ENCODE data around the gene PIP5K1C.

PIP5K1C gene

DNA sequence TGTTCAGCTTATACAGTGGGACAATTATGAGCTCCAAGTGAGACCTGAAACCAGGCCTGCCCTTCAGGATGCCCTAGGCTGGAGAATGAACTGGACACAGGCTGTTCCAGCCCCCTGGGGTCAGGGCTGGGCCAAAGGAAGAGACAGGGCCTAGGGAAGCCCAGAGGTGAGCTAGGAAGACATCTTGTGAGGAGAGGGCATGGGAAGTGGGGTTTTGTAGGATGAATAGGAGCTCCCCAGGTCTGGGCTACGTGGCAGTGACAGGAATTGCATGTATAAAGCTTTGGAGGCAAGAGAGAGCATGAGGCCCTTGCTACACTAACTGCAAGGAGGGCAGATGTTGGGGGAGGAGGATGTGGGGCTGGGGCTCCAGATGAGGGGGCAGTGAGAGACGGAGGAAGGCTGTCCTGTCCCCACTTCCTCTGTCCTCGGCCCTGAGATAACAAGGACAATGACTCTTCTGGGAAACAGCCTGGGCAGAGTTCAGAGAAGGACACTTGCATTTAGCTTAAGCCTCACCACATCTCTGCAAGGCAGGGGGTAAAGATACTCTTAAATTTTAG lies 92.1 kb downstream of the PIP5K1C start:
- no peak for DNase-seq

- DNase-seq, result no peak
These were observed 92.8 kb downstream of the PIP5K1C start for GRCh38 chr19:3607303-3608078.

- no peak for DNase-seq
These were observed 93.5 kb downstream of the PIP5K1C start, which contains the start of gene TBXA2R for GRCh38 chr19:3606690-3607289. TBXA2R (minus strand) TSS chr19:3606875; CDS start chr19:3600634, 6,241 bp downstream.

DNA sequence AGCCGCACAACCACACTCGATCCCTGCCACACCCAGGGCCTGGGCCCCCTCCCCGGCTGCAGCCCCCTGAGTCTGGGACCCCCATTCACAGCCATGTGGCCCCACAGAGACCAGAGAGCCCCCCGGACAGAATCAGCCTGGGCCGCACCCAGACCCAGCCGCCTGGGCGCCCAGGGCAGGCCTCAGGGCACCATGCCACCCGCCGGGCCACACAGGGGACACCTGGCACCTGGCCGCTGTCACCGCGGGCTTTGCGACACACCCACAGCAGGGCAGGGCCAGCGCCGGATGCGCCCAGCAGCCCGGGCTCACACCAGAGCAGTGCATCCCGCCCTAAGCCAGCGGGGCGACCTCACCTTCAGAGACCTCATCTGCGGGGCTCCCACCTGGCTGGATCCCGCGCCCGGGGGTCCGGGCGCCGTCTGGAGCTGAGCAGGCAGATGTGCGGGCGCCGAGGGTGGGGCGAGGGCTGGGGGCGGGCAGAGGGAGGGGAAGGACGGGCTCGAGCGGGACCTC lies 94.0 kb downstream of the PIP5K1C start:
- no peak for DNase-seq

GRCh38 chr19:3605770-3606169 lies 94.5 kb downstream of the PIP5K1C start:
- no peak for DNase-seq

- no peak for DNase-seq
These were observed 94.9 kb downstream of the PIP5K1C start for GRCh38 chr19:3605361-3605760.

GRCh38 chr19:3604987-3605343 lies 95.3 kb downstream of the PIP5K1C start:
- no peak for DNase-seq

DNA sequence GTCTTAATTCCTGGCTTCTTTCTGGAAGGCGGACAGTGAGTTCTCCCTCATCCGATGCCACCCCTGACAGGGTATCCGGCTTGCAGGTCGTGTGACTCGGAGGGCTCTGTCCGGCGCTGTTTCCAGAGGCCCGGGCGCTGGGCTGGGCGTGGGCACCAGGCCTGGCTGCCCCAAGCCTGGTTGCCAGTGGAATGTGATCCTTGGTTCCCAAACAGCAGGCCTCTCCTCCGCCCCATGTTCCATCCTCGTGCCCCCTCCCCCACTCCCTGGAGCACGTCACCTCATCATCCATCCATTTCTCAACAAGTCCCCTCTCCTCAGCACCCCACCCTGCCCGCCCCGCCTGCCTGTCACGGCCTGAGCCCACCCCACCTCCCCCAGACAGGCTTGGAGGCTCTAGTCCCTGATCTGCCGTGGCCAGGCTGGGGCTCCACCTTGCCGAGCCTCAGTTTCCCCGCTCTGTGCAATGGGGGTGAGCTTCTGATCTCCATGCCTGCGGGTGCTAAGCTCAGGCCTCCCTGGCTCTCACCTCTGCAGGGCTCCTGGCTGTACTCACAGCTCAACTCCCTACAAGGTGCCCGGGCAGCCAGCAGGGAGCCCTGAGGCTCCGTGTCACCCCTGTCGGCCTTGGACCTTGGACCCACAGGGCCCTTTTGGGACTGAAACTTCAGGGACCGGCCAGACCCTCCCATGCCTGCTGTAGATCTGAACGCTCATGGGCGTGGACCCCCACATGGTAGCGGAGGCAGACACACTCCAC lies 95.9 kb downstream of the PIP5K1C start:
- DNase-seq, result no peak

DNA sequence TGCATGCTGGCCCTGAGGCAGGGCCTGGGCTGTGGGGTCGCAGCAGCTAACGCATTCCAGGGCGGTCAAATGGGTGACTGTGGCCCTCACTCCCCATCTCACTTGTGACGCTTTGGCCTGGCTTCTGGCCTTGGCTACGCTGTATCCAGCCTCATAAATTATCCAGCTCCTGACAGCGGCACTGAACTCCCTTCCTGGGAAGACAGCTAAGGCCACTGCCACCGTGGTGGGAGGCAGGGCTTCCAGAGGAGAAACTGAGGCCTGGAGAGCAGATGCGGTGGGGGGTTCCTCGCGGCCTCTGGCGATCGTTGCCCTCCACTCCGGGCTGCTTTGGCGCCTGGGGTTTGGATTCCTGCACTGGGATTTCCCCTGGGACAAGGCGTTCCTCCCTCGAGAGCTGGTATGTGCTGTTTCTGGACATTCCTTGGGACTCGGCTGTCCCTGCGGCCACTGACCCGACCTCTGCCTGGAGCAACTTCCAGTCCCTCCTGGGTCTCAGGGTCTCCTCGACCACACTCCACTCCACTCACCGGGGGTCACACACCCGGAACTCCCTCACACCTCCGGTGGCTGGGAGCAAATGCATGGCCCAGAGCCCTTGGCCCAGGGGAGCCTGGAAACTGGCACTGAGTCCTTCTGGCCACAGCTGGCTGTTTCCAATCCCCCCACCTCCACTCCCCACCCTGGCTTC lies 97.0 kb downstream of the PIP5K1C start:
- DNase-seq, result no peak

- no peak for DNase-seq
These were observed 99.2 kb downstream of the PIP5K1C start for GRCh38 chr19:3601021-3601420.

DNA sequence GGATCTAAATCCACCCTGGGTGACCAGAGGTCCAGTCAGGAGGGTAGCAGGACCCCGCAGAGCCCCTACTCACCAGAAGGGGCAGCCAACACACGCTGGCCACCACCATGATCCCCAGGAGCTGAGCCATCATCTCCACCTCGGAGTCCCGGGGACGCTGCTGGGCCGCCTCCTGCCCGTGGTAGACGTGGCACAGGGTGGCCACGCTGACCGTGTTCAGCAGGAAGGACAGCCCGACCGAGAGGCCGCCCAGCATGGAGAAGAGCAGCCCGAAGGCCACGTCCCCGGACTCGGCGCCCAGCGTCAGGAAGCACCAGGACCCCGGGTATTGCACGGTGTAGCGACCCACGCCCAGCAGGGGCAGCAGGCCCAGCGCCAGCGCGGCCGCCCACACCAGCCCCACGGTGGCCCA lies 100.5 kb downstream of the PIP5K1C start:
- no peak for DNase-seq

- DNase-seq, result no peak
These were observed 104.7 kb downstream of the PIP5K1C start for GRCh38 chr19:3595521-3596061.

DNA sequence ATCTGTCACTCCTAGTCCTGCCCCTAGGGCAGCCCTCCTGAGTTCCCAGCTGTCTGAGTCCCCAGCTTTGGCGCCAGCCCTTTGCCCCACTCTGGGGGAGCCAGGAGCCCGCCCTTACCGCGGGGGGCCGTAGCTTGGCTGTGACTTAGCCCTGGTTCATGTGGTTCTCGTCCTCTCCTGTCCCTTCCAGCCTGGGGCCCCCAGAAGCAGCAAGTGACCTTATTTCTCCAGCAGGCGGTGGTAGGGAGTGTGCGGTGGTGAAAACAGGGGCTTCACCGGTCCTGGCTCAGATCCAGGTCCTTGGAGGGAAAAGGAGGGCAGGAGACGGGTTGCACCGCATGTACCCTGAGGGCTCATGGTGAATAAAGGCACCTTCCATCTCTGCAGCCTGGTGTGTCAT lies 107.1 kb downstream of the PIP5K1C start:
- no peak for DNase-seq

GRCh38 chr19:3591876-3592613 lies 108.2 kb downstream of the PIP5K1C start:
- no peak for DNase-seq

DNA sequence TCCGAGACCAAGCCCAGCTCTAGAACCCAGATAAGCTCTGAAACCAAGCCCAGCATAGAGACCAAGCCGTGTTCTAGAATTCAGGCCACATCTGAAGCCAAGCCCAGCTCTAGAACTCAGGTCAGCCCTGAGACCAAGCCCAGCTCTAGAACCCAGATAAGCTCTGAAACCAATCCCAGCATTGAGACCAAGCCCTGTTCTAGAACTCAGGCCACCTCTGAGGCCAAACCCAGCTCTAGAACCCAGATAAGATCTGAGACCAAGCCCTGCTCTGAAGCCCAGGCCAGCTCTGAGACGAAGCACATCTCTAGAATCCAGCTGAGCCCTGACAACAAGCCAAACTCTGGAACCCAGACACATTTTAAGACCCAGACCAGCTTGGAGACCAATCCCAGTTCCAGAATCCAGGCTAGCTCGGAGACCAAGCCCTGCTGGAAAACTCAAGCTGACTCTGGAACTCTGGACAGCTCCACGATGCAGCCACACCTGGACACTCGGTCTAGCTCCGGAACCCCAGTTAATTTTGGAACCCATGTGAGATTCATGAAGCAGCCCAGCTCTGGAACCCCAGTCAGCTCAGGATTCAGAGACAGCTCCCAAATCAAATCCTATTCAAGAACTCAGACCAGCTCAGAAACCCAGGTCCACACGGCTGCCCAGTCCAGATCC lies 109.1 kb downstream of the PIP5K1C start:
- no peak for DNase-seq

DNA sequence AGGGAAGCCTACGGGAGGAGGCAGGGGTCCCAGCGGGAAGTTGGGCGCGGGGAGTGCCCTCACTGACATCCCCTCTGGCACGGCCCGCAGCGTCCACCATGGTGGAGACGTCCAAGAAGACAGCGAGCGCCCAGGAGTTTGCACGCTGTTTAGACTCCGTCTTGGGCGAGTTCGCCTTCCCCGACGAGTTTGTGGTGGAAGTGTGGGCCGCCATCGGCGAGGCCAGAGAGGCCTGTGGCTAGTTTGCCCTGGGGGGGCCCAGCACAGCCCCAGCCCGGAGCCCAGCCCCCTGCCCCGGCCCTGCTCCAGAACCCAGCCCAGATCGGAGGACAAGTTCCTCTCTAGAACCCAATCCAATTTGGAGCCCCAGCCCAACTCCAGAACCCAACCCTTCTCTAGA lies 110.3 kb downstream of the PIP5K1C start:
- DNase-seq, result no peak

- no peak for DNase-seq
These were observed 110.8 kb downstream of the PIP5K1C start for GRCh38 chr19:3589439-3589838.

DNA sequence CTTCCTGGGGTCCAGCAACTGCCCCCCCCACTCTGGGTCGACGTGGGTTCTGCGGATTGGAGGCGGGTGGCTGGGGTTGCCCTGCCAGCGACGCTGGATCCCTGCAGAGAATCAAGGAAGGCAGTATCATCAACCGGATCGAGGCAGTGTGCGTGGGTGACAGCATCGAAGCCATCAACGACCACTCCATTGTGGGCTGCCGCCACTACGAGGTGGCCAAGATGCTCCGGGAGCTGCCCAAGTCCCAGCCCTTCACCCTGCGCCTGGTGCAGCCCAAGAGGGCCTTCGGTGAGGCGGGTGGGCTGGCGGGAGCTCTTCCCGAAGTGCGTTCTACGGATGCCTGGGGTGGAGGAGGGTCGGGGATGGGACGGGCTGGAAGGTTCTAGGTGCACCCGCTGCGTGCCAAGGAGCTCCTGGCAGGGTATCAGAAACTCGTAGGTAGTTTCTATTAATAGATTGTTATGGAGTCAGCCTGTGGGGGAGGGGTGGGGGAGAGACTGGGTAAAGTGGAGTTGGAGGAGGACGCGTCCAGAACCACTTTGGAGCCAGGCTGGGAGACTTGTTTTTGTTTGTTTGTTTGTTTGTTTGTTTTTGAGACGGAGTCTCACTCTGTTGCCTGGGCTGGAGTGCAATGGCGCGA lies 113.4 kb downstream of the PIP5K1C start:
- no peak for DNase-seq

GRCh38 chr19:3586127-3586626 lies 114.1 kb downstream of the PIP5K1C start:
- no peak for DNase-seq

Data from NCI-H1092 (cell line).